ENCODE measurements around the gene SPR.
"Not testable (repeated sequence)": the region's sequence is repeated elsewhere in the genome, so short reads cannot be mapped to it uniquely, and the experiment has no call there.

SPR gene

GRCh38 chr2:72888438-72889202, 1.4 kb downstream of the SPR start:
- DNase-seq (ENCODE audit: low read depth in 2 of 2): no peak

DNA sequence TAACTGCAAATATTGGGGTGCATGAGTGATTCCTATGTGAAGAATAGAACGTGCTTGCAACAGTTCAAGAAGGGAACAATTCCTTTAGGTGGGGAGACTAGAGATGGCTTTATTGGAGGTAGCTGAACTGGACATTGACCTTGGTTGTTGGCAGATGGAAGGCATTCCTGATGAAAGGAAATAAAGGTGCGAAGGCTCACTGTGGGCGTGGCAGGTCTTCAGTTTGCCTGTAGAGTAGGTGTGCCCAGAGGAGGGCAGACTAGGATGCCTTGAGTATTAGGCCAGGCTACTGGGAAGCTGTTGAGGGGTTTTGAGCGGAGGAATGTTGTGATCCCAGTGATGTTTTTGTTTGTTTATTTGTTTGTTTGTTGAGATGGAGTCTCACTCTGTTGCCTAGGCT, 2.8 kb downstream of the SPR start:
- DNase-seq (ENCODE audit: low read depth in 2 of 2): no peak

DNA sequence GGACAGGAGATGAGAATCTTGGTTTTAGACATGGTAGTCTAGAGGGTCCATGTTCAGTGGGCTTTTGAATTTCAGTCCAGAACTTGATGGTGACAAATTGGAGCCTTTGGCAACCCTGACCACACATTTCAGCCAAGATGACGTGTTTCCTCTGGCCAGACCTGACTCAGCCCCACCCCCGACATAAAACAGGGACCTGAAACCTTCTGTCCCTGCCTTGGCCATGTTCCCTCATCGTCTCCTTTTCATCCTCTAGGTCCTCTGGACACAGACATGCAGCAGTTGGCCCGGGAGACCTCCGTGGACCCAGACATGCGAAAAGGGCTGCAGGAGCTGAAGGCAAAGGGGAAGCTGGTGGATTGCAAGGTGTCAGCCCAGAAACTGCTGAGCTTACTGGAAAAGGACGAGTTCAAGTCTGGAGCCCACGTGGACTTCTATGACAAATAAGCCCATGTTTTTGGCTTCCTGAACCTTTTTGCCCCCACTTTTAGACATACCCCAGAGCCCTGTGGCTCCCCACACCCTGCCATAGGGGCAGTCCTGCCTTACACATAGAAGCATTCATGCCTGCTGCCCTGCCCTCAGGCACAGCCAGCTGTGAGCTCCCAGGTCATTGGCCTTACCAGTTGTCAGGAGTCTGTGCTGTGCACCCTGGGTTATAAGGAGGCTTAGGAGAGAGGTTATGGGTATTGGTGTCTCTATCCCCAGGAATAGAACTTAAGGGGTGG, 4.0 kb downstream of the SPR start:
- DNase-seq (ENCODE audit: low read depth in 2 of 2): no peak

DNA sequence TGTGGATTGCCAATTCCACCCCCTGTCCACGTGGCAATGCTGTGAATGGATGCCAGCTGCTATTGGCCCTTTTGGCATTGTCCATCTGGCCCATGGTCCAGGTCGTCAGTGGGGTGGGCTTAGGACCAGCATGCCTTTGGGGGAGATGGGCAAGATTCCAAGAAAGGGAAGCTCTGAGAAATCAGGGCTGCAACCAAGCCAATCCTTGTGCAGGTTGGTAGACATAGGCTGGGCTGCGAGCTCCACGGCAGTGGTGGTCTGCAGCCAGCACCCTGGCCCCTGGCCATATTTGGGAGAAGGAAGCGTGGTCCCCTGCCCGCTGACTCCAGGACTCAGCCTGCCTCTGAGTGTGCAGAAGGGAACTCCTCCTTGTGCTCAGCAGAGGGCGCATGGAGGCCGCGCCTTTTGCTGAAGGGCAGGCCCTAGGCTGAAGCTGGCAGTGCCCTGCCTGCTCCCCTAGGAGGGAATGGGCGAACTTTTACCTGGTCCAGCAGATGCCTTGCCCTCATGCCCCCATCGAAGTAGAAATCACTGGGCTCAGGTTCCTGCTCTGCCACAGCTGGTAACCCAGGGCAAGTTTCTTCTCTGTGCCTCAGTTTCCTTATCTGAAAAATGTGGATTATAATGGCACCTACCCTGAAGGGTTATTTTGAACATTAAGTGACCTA, 5.4 kb downstream of the SPR start:
- no peak for DNase-seq (ENCODE audit: low read depth in 2 of 2)

DNA sequence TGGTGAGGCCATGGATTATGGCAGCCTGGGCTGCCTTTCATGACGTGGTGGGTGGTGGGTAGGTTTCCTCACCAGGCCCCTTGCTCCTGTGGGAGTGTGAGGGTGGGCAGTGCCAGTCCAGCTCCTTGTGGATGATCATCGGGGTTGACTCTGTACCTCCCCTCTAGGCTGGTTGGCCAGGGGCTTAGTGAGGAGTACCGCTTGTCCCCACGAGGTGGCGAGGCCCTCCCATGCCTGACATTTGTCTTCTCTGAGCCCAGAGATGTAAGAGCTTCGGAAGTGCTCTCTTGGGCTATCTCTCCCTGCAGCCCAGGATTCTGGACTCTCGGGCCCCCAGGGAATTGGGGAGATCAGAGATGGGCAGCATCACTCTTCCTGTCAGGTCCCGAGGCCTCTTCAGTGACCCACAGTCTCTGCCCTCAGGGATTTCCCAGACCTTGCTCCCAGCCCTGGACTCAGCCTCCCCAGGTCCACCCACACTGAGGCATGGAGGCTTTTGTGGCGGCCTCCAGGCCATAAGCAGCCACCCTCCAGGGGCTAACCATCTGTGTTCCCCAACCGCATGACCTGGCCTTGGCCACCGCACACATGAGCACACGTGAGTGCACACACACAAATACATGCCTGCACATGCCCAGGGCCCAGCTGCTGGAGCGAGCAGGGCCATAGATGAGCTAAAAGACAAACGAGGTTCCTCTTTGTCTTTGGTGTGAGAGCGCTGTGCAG, 6.5 kb downstream of the SPR start:
- no peak for DNase-seq (ENCODE audit: low read depth in 2 of 2)

GRCh38 chr2:72894514-72894913, 7.3 kb downstream of the SPR start:
- DNase-seq (ENCODE audit: low read depth in 2 of 2): no peak

DNA sequence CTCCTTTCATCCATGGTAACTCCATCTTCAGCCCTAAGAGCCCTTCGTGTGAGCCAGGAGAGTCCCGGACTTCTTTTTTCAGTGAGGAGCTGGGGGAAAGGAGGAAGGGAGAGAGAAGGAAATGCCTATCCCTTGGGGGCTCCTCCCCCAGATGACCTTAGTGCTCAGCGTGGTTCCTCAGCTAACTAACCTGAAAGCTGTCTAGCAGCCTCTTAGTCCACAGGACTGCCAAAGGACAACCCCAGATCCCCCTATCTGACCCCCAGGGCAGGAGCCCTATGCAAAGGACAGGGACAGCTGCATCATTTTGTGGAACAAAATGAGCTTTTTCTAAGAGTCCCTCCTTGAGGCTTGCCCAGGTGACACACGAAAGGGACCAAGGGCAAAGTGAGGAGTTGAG, 7.9 kb downstream of the SPR start:
- no peak for DNase-seq (ENCODE audit: low read depth in 2 of 2)

DNA sequence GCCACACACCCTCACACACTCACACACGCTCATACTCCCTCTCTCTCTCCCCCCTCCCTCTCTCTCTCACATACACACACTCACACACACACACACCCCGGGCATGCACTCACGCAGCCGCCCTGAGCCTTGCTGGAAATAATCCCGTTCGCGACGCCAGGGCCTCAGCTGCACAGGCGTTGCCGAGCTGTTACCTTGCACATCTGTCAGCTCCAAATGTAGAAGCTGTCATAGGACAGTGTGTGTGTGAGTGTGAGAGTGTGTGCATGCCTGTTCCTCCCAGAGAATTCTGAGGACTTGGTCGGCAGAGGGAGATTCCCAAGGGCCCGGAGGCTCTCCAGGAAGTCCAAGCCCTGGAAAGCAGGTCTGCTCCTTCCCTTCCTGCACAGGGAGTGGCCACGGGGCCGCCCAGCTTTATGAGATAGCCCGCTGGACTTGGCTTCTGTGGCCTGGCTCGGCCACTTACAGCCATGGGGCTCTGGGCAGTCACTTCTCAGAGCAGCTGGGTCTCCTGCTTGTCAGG, 8.6 kb downstream of the SPR start:
- DNase-seq (ENCODE audit: low read depth in 2 of 2): peak in 1 of 2 experiments; percentile 32

DNA sequence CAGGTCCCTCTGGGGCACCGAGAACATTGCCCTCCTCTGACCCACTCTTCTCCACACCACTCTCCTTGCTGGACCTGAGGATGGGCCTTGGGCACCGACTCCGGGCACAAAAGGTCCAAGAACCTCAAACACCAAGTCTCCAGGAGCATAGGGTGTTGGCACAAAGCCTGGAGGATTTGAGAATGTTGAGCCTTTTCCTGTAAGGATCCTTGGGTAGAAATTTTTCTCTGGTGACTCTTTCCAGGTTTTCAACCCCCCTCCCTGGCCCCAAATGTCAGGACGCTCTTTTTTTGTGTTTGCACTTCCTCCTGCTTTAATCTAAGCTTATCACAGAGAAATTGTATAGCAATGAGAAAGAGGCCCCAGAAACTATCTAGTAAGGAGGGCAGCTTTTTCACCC, 9.2 kb downstream of the SPR start:
- no peak for DNase-seq (ENCODE audit: low read depth in 2 of 2)

- no peak for DNase-seq (ENCODE audit: low read depth in 2 of 2)
Observed at GRCh38 chr2:72897785-72898584, 10.8 kb downstream of the SPR start.

GRCh38 chr2:72898585-72898906, 11.3 kb downstream of the SPR start:
- no peak for DNase-seq (ENCODE audit: low read depth in 2 of 2)

DNA sequence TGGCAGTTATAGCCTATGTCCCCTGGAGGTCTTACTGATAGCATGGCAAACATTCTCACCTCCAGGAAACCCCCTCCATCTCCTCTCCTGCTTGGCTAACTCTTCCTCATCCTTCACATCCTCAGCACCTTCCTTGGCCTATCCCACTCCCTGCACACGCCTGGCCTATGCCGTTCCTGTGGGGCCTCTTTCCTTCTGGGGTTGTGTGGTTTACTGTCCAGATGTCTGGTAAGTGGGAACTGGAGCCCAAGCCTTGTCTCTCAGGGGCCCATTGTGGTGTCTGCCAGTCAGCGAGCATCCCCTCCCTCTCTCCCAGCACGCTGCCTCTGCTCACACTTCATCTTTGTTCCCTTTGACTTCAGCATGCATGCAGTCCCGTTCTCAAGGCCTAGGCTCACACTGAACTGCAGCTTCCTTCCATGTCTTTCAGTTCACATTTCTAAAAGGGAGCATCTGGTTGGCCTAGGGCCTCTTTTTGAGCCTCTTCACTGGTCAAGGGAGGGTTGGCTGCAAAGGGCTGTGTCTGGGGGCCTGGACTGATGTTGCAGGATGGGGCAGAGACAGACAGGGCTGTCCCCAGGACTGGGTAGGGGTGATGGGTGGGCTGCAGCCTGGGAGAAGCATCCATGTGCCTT, 13.1 kb downstream of the SPR start:
- no peak for DNase-seq (ENCODE audit: low read depth in 2 of 2)

GRCh38 chr2:72901426-72901825, 14.2 kb downstream of the SPR start:
- no peak for DNase-seq (ENCODE audit: low read depth in 2 of 2)

DNA sequence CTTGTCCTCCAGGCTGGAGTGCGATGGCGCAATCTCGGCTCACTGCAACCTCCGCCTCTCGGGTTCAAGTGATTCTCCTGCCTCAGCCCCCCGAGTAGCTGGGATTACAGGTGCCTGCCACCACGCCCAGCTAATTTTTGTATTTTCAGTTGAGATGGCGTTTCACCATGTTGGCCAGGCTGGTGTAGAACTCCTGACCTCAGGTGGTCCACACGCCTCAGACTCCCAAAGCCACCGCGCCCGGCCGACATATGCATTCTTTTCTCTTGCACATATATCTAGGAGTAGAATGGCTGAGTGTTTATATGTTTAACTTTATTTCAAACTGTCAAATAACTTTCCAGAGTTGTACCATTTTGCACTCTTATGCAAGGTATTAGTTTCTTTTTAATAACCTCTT, 20.2 kb downstream of the SPR start:
- not testable (repeated sequence) for DNase-seq (ENCODE audit: low read depth in 2 of 2)

DNA sequence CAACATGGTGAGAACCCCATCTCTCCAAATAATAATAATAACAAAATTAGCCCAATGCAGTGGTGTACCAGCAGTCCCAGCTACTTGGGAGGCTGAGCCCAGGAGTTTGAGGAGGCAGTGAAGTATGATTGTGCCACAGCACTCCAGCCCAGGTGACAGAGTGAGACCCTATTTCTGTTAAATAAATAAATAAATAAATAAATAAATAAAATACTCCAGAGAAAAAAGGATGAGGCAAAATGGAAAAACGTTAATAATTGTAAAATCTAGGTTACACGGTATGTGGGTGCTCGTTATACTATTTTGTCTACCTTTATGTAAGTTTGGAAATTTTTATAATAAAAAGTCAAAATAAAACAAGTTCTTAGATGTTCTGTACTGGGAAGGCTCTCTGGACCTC, 21.5 kb downstream of the SPR start:
- DNase-seq (ENCODE audit: low read depth in 2 of 2): no peak

- DNase-seq (ENCODE audit: low read depth in 2 of 2): no peak
Observed at GRCh38 chr2:72911256-72911655, 24.0 kb downstream of the SPR start.

GRCh38 chr2:72913486-72914205, 26.4 kb downstream of the SPR start:
- no peak for DNase-seq (ENCODE audit: low read depth in 2 of 2)

DNA sequence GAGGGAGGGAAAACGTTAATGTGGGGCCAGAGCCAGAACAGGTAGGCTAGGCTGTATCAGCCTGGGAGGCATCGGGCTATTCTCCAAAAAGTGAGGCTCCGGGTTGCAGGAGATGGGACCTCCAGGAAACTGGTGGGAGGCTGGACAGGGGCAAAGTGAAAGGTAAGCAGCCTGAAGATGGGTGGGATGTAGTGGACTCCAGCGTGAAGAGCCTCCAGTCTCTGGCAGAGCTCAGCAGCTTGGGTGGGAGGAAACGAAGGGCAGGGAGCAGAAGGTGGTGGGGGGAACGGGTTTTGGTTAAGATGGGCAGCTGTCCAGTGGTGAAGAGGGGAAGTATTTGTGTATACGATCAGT, 27.0 kb downstream of the SPR start:
- no peak for DNase-seq (ENCODE audit: low read depth in 2 of 2)

DNA sequence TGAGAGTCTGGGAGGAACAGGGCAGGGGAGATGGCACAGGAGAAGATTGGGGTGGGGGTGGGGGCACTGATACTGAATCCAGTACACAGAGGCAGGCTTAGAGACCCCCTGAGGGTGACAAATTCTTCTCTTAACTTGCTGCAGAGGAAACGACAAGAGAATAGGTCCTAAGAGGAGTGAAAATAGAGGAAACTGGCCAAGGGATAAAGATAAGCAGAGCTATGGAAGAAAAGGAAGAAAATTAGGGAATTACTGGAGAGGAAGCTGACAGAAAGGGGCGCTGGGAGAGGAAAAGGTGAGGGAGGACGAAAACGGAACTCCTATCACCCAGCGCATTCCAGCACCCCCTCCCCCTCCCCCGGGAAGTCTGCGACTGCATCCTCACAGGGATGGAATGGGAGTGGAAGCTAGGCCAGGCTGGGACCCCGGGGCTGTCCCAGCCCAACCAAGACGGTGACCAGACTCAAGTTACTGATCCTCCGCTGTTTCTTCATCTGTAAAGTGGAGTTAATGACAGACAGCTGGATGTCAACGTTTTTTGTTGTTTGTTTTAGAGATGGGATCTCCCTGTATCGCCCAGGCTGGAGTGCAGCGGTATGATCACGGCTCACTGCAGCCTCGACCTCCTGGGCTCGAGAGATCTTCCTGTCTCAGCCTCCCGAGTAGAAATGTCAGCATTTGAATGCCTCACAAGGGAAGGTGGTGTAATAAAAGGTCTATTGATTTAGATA, 27.5 kb downstream of the SPR start:
- no peak for DNase-seq (ENCODE audit: low read depth in 2 of 2)
